ENCODE results near the gene WDR91.

WDR91 gene

GRCh38 chr7:135233570-135233969, 22.2 kb upstream of the WDR91 start, which contains the start of gene STRA8:
STRA8 (plus strand) TSS chr7:135233838; CDS start chr7:135240525, 6,687 bp downstream.
- DNase-seq, result no peak

DNA sequence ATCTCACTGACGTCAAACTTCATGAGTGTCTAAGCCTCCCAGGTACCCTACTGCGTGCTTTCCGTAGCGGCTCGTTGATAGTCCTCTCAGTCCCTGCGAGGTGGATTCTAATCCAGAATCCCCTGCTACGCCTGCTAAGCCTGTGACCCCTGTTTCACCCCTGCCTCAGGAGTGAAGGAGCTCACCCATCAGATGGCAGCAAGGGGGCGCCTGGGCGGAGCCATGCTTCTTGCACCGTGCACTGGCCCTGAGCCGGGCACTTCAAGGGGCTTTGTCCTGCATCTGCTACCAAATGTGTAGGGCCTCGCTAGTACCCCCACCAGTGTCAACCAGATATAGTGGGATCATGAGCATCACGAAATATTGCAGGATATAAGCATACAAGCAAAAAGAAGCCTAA, 21.4 kb upstream of the WDR91 start:
- no peak for DNase-seq

GRCh38 chr7:135232087-135232486, 20.8 kb upstream of the WDR91 start:
- DNase-seq, result no peak

- DNase-seq, result no peak
Observed at GRCh38 chr7:135231686-135232085, 20.4 kb upstream of the WDR91 start.

- no peak for DNase-seq
Observed at GRCh38 chr7:135224027-135224426, 12.7 kb upstream of the WDR91 start.

DNA sequence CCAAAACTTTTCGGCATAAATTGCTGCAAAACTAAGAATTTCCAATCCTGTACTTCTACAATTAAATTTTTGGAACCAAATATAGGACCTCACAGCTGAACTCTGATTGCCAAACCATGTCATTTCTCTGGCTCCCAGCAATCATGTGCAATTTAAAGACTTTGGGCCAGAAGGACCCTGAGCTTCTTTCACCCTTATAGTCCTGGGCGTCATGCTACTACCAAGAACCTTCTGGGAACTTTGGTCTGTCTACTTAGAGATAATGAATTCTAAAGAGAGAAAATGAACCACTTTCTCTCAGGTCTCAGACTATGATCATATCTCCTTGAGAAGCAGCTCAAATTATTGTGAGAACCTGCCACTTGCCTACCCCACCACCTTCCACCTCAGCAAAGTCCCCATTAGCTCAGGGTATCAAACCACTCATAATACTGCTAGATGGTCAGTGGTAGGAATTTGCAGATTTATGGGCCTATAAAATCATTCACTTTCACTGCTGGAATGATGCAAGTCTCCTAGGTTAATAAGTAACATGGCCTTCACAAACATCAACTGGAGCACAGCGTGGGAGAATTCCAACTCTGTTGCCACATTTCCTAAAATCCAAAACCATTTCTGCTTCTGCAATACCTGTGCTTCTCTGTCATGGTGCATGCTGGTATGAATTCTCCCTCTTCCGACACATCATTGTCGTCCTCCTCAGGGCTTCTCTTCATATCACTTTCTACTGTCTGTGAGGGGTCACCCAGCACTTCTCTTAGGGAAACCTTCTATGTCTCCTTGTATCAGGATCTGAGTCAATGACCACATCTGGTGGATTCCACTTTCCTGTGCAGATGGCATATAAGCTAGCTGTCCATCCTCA, 6.6 kb upstream of the WDR91 start:
- DNase-seq, result peak; percentile 52

DNA sequence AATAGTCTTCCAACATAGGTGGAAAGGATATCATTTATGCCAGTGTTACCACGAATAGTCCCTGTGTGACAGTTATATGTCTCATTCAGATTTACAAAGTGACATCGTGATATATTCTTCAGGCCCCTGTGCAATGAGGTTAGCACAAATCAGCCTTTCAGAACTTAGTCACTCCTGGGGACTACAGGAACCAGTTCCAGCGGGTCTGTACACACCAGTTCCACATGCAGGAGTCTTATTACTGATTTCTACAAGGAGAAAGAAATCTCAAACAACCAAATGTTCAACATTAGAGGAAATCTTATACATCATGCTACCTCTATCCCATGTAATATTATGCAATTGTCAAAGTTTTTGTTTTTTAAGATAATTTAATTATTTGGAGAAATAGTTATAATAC, 4.4 kb upstream of the WDR91 start:
- no peak for DNase-seq

GRCh38 chr7:135215180-135215579, 3.9 kb upstream of the WDR91 start:
- no peak for DNase-seq

- no peak for DNase-seq
Observed at GRCh38 chr7:135213831-135214230, 2.5 kb upstream of the WDR91 start.

DNA sequence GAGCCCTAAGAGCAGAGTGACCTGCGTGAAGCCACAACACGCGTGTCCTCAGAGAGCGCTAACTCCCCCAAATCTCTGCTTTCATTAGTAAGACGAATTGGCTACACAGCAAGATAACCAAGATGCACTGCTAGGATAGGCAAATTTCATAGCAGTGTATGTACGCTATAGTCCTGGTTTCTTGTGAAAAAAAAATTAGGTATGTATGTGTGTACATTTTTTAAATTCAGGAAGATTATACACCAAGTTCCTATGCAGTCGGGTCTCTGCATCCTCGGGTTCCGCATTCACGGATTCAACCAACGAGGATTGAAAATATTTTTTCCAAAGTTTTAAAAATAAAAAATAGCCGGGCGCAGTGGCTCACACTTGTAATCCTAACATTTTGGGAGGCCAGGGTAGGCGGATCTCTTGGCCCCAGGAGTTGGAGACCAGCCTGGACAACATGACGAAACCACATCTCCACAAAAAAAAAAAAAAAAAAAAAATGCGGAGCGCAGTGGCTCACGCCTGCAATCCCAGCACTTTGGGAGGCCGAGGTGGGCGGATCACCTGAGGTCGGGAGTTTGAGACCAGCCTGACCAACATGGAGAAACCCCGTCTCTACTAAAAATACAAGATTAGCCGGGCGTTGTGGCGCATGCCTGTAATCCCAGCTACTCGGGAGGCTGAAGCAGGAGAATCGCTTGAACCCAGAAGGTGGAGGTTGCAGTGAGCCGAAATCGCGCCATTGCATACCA, 790 bp upstream of the WDR91 start:
- peak; percentile 61 for DNase-seq

DNA sequence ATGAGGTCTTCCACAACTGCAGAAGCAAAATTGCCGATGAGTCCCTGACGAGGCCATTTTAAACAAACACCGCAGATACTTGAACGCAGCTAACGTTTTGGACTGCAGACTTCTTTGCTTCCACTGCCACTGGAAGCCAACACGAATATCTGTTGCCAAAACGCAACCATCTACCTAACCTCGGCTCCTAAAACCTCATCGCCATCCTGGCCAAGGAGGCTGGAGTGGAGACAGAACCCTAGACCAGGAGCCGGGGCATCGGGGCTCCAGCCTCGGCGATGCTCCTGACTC, 493 bp downstream of the WDR91 start:
- DNase-seq, result peak; percentile 72

GRCh38 chr7:135209225-135209834, 2.0 kb downstream of the WDR91 start:
- no peak for DNase-seq

DNA sequence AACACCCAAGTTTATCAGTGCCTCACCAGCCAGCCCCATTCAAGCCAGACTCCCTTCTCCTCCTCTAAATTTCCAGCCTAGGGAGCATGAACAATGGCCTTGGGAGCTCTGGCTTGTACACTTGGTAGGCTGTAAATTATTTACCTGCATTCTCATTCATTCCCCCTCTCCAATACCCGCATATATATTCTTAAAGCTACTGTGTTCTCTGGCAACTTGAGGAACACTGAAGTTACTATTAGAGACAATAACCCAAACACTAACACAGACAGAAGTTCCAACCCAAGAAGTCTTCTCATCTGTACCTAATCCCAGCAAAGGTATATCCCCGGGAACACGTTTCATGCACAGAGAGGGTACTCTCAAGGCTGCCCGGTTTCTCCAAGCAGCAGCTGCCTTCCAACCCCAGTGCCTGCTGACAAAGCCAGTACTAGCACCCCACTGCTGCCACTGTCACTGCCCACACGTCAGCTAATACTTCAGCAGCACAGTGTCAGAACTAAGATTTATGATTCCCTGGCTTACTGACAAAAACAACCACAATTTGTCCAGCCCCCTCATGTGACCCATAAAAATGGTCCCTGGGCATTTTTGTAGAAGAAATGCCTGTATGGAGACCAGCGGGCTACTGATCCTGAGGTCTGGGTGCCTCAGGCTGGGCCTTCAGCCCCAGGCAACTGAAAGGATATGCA, 3.1 kb downstream of the WDR91 start:
- no peak for DNase-seq

DNA sequence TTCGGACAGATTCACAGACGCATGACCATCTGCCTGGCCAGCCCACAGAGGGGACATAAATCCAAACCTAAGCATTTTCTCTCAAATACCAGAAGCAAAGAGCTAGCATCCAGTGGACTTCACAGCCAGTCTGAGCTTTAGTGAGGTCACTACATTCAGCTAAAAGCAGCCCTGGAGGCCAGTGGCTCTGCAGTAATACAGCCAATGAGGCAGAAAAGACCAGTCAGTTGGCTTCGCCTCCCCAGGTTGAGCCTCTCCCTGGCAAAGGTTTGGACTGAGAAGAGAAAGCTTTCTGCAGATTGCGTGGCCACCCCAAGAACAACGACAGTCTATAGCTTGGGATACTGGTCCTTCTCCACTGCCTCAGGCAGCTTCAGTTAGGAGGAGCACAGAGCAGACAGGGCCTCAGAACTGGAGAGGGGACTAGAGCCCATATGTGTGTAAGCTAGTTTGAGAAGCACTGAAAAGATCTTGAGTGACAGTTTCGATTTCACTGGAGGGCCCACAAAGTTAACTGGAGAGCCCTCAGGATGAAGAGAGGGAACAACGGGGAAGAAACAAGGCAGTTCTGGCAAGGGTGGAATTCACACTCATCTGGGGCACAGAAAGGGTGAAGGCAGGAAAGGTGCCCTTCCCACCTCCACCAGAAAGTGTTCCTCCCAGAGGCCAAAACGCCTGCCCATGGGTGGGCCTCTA, 3.8 kb downstream of the WDR91 start:
- no peak for DNase-seq

DNA sequence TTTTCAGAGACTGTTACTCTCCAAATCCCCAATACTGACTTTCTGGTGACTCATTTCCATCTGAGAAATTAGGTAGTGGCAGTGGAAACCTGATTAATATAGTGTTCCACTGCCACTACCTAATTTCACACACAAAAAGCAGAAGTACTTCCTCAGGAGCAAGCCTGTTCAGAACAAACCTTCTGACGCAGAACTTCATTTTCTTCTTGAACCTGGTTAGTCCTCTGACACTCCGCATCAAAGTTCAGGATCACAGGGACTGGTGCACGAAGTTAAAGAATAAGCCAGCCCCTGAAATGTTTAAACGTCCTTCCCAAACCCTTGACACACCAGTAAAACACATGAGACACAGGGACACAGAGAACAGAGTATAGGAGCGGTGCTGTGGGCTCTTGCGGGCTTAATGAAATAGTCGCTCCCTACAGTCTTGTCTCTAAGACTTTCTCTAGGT, 4.4 kb downstream of the WDR91 start:
- no peak for DNase-seq

- DNase-seq, result no peak
Observed at GRCh38 chr7:135205850-135206249, 5.5 kb downstream of the WDR91 start.

DNA sequence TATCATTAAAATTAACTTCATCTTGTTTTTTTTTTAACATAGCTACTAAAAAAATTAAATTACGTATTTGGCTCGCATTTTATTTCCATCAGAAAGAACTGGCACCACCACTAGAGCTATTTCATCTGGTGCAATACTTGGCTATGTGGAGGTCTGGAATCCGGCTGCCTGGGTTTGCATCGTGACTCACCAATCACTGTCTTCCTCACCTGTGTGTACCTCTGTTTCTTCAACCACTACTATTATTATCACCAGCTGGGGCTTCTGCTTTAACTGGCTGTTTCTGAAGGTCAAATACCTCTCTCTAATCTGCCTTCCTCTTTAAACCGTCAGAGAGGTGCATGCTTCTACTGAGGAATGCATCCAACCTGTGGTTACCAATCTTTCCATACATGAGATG, 6.5 kb downstream of the WDR91 start:
- no peak for DNase-seq

DNA sequence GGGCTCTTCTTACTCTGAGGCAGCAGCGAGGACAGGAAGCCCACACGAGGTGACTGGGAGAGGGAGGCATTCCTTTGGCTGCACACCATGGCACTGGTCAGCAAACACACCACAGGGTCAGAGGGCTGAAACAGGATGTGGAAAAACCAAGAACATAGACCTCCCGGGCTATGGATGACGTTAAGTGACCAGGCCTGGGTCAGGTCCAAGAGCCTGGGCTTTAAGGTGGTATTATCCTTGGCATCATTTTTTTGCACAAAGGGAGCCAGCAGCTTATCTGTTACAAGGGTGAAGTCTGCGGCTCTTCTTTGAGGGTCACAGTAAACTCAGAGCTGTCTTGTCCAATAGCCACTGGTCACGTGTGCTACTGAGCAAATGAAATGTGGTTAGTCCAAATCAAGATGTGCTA, 7.0 kb downstream of the WDR91 start:
- no peak for DNase-seq

DNA sequence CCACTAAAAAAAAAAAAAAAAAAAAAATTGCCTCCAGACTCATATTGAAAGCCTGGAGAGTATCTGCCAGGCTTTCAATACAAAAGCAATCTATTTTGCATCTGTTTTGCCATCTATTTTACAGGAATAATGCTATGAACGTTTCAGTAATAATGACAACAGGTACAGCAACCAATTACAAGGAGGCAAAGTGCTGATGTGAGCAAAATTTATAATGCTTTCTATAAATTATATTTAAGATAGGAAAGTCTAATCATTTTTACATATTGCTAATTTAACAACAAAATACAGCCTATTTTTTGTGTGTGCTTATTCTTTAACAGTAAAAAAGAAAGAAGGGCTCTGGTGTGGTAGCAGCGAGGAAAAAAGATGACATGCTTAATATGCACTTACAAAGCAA, 10.0 kb downstream of the WDR91 start:
- no peak for DNase-seq

GRCh38 chr7:135200821-135201331, 10.4 kb downstream of the WDR91 start:
- no peak for DNase-seq

GRCh38 chr7:135199439-135199838, 11.9 kb downstream of the WDR91 start:
- DNase-seq, result no peak

- DNase-seq, result no peak
Observed at GRCh38 chr7:135197906-135198655, 13.2 kb downstream of the WDR91 start.

All from DMS53 (cell line).